ENCODE measurements around the gene PI16.

- TF ChIP-seq CTCF (IDR thresholded peaks at IDR 0.05) (no peak), POLR2A (IDR thresholded peaks at IDR 0.05) (no peak), POLR2AphosphoS5 (IDR thresholded peaks at IDR 0.05) (no peak), EP300 (IDR thresholded peaks at IDR 0.05) (no peak)
Measured at GRCh38 chr6:36949636-36950035, 4.9 kb upstream of the PI16 start.

Measured in sigmoid colon (tissue), 4 donors.